Activated T-cell treated with anti-CD3 and anti-CD28 coated beads, Interleukin-2, amount 50 U/mL, for 24 hours (primary cell): ENCODE measurements around the gene HDAC1.
"Not testable (repeated sequence)": the region's sequence is repeated elsewhere in the genome, so short reads cannot be mapped to it uniquely, and the experiment has no call there.

Experiments
- DNase-seq: peaks from one replicate; pipeline ENCODE4 v3.0.0-alpha.2; 2020
- H3K27ac Mint-ChIP-seq: 2 replicates; pipeline ENCODE4 v1.8.0; 2020; ENCODE audit warnings: mild to moderate bottlenecking, mixed read lengths
- H3K27me3 Mint-ChIP-seq: 2 replicates; pipeline ENCODE4 v1.8.0; 2020; ENCODE audit warnings: mixed read lengths
- H3K36me3 Mint-ChIP-seq: 2 replicates; pipeline ENCODE4 v1.8.0; 2020; ENCODE audit warnings: low read depth, mixed read lengths
- H3K4me1 Mint-ChIP-seq: 2 replicates; pipeline ENCODE4 v1.8.0; 2020; ENCODE audit warnings: low read depth, mixed read lengths
- H3K4me3 Mint-ChIP-seq: 2 replicates; pipeline ENCODE4 v1.8.0; 2020; ENCODE audit warnings: mild to moderate bottlenecking, moderate library complexity, mixed read lengths
- H3K9me3 Mint-ChIP-seq: 2 replicates; pipeline ENCODE4 v1.8.0; 2020; ENCODE audit warnings: mixed read lengths

Gene HDAC1

GRCh38 chr1:32341186-32341757 lies 49.4 kb downstream of the HDAC1 start:
- Mint-ChIP-seq H3K9me3 (no peaks in the 10 kb centered on the region), H3K4me1 (peaks cover 52% of the 10 kb centered on the region), H3K4me3 (no peak overlapping the region), H3K36me3 (no peaks in the 10 kb centered on the region), H3K27ac (no peak overlapping the region), H3K27me3 (no peaks in the 10 kb centered on the region)
- no peak for DNase-seq

GRCh38 chr1:32341971-32342370 lies 50.1 kb downstream of the HDAC1 start:
- Mint-ChIP-seq H3K4me1 (peaks cover 50% of the 10 kb centered on the region), H3K9me3 (no peaks in the 10 kb centered on the region), H3K36me3 (no peaks in the 10 kb centered on the region), H3K27ac (no peak overlapping the region), H3K4me3 (no peak overlapping the region), H3K27me3 (no peaks in the 10 kb centered on the region)
- DNase-seq = no peak

GRCh38 chr1:32342704-32343103 lies 50.8 kb downstream of the HDAC1 start:
- DNase-seq = no peak
- Mint-ChIP-seq H3K27ac (no peak overlapping the region), H3K27me3 (no peaks in the 10 kb centered on the region), H3K4me3 (no peak overlapping the region), H3K9me3 (no peaks in the 10 kb centered on the region), H3K36me3 (no peaks in the 10 kb centered on the region), H3K4me1 (peaks cover 42% of the 10 kb centered on the region)

GRCh38 chr1:32345289-32345827 lies 53.5 kb downstream of the HDAC1 start:
- no peak overlapping the region for H3K4me3 Mint-ChIP-seq
- no peaks in the 10 kb centered on the region for H3K36me3 Mint-ChIP-seq
- H3K27me3 Mint-ChIP-seq = no peaks in the 10 kb centered on the region
- peaks cover 39% of the 10 kb centered on the region for H3K4me1 Mint-ChIP-seq
- peaks cover under 1% of the 10 kb centered on the region for H3K9me3 Mint-ChIP-seq
- peak overlapping the region; percentile 7 for H3K27ac Mint-ChIP-seq
- DNase-seq = no peak

GRCh38 chr1:32346532-32347157 lies 54.8 kb downstream of the HDAC1 start:
- Mint-ChIP-seq H3K9me3 (peaks cover 5% of the 10 kb centered on the region), H3K4me3 (no peak overlapping the region), H3K27me3 (no peaks in the 10 kb centered on the region), H3K4me1 (peaks cover 48% of the 10 kb centered on the region), H3K27ac (no peak overlapping the region), H3K36me3 (no peaks in the 10 kb centered on the region)
- DNase-seq = no peak

- H3K36me3 Mint-ChIP-seq = no peaks in the 10 kb centered on the region
- peaks cover 5% of the 10 kb centered on the region for H3K9me3 Mint-ChIP-seq
- no peak overlapping the region for H3K4me3 Mint-ChIP-seq
- H3K27me3 Mint-ChIP-seq = no peaks in the 10 kb centered on the region
- peak overlapping the region; percentile 39 for H3K27ac Mint-ChIP-seq
- peaks cover 45% of the 10 kb centered on the region for H3K4me1 Mint-ChIP-seq
- no peak for DNase-seq
Observed at GRCh38 chr1:32349211-32349708, 57.4 kb downstream of the HDAC1 start.

- Mint-ChIP-seq H3K4me3 (peak overlapping the region; percentile 82), H3K4me1 (peaks cover 35% of the 10 kb centered on the region), H3K9me3 (peaks cover 5% of the 10 kb centered on the region), H3K27me3 (no peaks in the 10 kb centered on the region), H3K36me3 (no peaks in the 10 kb centered on the region), H3K27ac (peak overlapping the region; percentile 93)
- DNase-seq = peak; percentile 90
Observed at GRCh38 chr1:32350785-32351398, 59.0 kb downstream of the HDAC1 start.

- H3K4me1 Mint-ChIP-seq = peaks cover 30% of the 10 kb centered on the region
- H3K27ac Mint-ChIP-seq = peak overlapping the region; percentile 93
- peaks cover 5% of the 10 kb centered on the region for H3K9me3 Mint-ChIP-seq
- H3K4me3 Mint-ChIP-seq = peak overlapping the region; percentile 82
- no peaks in the 10 kb centered on the region for H3K36me3 Mint-ChIP-seq
- no peaks in the 10 kb centered on the region for H3K27me3 Mint-ChIP-seq
- DNase-seq = peak; percentile 91
Observed at GRCh38 chr1:32351399-32352238, 59.7 kb downstream of the HDAC1 start.

GRCh38 chr1:32352239-32352745 lies 60.4 kb downstream of the HDAC1 start:
- peak overlapping the region; percentile 82 for H3K4me3 Mint-ChIP-seq
- no peak for DNase-seq
- H3K27me3 Mint-ChIP-seq = no peaks in the 10 kb centered on the region
- peaks cover 5% of the 10 kb centered on the region for H3K9me3 Mint-ChIP-seq
- H3K4me1 Mint-ChIP-seq = peaks cover 30% of the 10 kb centered on the region
- H3K27ac Mint-ChIP-seq = no peak overlapping the region
- H3K36me3 Mint-ChIP-seq = no peaks in the 10 kb centered on the region

- Mint-ChIP-seq H3K36me3 (no peaks in the 10 kb centered on the region), H3K9me3 (peaks cover 5% of the 10 kb centered on the region), H3K4me1 (peaks cover 30% of the 10 kb centered on the region), H3K27me3 (no peaks in the 10 kb centered on the region), H3K4me3 (no peak overlapping the region), H3K27ac (no peak overlapping the region)
- DNase-seq = no peak
Observed at GRCh38 chr1:32352831-32353383, 61.0 kb downstream of the HDAC1 start.

- Mint-ChIP-seq H3K4me1 (peaks cover 28% of the 10 kb centered on the region), H3K36me3 (no peaks in the 10 kb centered on the region), H3K4me3 (no peak overlapping the region), H3K9me3 (peaks cover 5% of the 10 kb centered on the region), H3K27me3 (no peaks in the 10 kb centered on the region), H3K27ac (no peak overlapping the region)
- DNase-seq = no peak
Observed at GRCh38 chr1:32353431-32353830, 61.5 kb downstream of the HDAC1 start.

- DNase-seq = no peak
- no peak overlapping the region for H3K27ac Mint-ChIP-seq
- H3K4me1 Mint-ChIP-seq = peaks cover 22% of the 10 kb centered on the region
- H3K9me3 Mint-ChIP-seq = peaks cover 5% of the 10 kb centered on the region
- no peaks in the 10 kb centered on the region for H3K27me3 Mint-ChIP-seq
- H3K36me3 Mint-ChIP-seq = no peaks in the 10 kb centered on the region
- H3K4me3 Mint-ChIP-seq = no peak overlapping the region
Observed at GRCh38 chr1:32353886-32354570, 62.1 kb downstream of the HDAC1 start.

GRCh38 chr1:32355778-32356177 lies 63.9 kb downstream of the HDAC1 start:
- not testable (repeated sequence) for H3K9me3 Mint-ChIP-seq, H3K27me3 Mint-ChIP-seq, DNase-seq, H3K36me3 Mint-ChIP-seq, H3K4me3 Mint-ChIP-seq, H3K27ac Mint-ChIP-seq
- peaks cover 13% of the 10 kb centered on the region for H3K4me1 Mint-ChIP-seq
